ENCODE data around the gene A3GALT2.
A peak's percentile ranks its signal among the peaks of the same experiment; 100 is the strongest.

Gene A3GALT2

DNA sequence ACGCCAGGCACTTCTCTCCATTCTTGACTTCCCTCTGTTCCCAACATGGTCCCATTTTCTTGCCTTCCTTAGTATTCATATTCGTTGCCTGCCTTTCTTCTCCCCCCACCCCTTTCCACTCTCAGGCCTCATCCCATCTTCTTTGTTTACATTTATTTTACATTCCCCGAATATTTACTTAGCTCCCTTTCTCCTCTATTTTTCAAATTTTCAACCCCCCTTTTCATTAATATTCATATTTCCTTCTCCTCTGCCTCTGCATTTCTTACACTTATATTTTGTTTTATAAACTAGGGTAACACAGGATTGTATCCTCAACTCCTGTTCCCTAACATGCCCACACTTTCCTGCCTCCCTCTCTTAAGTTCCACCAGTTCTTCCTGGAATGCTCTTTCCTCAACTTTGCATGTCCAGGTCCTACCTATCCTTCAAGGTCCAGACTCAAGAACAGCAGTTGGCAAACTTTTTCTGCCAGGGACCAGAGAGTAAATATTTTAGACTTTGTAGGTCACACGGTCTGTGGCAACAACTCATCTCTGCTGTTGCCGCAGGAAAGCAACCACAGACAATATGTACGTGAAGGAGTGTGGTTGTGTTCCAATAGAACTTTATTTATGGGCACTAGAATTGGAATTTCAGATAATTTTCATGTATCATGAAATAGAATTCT is 29.8 kb upstream of the A3GALT2 start:
- no peak for DNase-seq (ENCODE audit: low read depth)

DNA sequence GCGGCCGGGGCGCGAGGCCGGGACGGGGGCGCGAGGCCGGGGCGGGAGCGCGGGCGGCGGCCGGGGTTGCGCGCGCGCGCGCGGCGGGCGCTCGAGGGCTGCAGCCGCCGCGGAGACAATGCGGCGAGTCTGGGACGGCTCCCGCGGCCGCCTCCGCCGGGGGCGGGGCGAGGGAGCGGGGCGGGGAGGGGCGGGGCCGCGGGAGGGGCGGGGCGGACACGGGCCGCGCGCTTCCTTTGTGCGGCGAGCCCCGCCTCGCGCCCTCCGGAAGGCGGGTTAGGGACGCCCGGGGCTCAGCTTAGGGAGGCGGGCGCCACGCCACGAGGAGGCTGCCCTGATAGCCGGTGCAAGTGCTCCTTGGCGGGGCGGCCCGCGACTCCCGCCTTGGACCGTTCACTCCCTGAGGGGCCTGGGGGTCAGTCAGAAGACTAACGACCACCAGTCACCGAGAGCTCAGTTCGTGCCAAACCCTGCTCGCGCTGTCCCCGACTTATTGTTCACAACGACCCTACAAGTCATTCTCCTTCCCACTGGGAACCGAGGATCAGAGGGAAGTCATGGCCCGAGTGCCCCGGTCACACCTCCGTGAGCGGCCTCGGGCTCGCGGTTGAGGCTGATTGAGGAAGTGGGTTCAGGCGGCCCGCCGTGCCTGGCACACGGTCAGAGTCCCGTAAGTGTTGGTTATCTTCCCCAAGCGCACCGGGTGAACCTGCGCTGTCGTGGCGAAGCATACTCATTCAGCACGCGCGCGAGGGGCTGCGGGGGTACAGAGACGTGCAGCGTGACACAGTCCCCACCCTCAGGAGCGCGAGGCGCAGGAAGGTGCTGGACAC is 29.1 kb upstream of the A3GALT2 start:
- peak; percentile 63 for DNase-seq (ENCODE audit: low read depth)

DNA sequence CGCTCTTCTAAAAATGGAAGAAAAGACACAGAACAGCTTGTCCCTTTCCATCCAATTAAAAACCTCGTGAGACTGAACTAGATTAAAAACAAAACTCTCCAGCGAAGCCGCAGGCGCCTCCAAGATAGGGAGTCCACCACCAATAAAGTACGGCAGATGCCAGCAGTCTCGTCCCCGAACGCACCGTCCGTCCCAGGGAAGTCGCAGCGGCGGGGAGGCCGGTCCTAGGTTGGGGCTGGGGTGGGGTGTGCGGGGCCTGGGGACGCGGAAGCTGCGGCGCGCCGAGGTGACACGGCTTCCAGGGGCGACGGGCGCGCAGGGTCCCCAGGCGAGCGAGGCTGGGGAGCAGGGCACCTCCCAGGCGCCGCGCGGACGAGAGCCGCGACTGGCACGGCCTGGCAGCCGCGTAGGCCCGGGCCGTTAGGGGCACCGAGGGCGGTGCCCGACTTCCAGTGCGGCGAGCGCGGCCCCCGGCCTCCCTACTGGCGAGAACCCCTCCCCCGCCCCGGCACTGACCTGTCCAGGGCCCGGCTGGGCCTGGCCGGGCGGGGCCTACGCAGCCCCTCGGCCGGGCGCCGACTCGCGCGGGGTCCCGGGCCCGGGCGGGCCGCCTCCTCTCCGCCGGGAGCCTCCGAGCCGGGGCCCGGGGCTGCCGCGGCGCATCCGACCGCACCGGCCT is 28.3 kb upstream of the A3GALT2 start:
- DNase-seq (ENCODE audit: low read depth), result peak; percentile 33

DNA sequence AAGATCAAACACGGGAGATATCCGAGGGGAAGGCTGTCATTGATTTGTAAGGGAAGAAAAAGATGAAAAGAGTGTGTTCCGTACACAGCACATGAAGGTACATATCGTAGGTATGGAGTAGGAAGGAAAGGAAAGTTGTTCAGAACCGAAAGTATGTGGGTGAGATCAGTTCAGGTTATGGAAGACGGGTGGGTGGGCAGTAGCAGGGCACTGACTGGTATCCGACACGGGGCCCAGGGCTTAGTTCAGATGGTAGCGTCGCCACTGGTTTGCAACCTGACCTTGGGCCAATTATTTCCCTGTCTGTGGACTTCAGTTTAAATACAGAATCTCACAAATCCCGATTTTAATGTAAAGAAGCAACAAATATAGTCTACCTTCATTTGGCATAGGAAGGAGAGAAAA is 27.8 kb upstream of the A3GALT2 start:
- DNase-seq (ENCODE audit: low read depth), result no peak

DNA sequence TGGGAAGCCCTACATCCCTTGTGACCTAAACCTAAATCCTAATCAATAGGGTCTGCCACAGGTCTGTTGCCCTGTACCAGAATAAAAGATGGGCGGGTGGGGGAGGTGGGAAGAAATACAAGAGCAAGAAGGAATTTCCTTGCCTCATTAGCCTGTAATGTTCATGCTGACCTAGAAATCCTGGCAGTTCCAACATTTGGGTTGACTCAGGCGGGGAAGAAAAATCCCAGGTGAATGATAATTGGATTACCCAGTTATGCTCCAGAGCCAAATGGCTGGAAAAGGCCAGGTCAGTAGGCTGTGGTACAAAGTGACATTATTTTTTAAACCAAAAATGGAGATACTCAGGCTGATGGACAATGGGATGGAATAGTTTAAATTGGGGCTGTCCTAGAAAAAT is 27.3 kb upstream of the A3GALT2 start:
- DNase-seq (ENCODE audit: low read depth), result no peak

DNA sequence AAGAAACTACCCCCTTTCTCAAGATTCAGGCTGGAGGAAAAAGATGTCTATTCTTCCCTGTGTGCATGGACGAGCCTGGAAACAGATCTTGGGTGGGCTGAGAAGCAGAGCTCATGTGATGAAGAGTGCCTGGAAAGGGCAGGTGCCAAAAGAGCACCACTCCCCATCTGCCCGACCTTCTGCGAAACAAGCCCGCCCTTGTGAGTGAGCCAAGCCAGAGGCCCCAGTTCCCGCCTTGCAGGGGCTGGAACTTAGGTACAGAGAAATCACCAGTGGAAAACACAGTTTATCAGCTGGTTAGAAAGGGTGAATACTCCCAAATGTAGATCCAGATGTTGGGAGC is 26.7 kb upstream of the A3GALT2 start:
- no peak for DNase-seq (ENCODE audit: low read depth)

DNA sequence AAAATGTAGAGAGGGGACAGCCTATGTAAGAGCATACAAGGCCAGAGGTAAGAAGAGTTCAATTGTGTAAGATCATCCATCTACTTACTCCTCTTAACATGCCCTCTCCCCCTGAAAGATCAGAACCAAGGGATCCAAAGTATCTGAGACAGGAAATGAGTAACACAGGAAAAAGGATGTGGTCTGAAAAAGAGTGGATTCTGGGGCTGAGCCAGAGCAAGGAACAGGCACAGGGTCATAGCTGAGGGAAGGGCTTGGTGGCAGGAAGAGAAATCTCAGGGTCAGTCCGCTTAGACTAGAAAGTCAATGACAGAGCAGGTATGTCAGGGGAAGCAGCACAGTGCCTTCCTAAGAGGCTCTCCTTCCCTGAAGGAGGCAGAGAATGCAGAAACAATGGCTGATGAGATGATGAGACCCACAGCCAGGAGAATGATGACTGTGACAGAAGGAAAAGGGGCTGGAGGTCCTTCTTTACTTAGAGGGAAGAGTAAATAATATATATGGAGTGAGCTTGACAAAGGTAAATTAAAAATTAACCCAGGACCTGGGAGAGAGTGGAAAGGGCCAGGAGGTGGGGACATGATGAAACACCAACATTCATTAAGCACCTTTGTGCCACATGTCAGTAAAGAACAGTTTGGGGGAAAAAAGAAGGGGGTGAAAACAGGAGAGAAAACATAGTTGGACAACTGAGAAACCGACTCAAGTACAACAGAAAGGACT is 26.2 kb upstream of the A3GALT2 start:
- DNase-seq (ENCODE audit: low read depth), result no peak

DNA sequence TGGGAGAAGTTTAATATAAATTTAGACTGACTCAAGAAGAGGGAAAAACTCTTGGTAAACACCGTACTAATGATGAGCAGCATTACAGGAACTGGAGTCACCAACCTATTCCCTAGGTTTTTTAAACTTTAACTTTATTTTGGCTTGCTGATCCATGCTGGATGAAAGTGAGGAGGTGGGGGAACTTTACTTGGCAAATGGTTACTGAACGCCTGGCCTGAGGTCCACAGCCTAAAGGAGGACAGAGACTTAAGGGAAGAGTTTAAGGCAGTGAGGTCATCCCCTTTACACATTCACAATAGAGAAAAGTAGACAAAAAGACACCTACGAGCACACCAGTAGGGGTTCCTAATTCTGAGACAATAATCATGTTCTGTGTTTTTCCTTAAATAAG is 25.6 kb upstream of the A3GALT2 start:
- DNase-seq (ENCODE audit: low read depth), result no peak

DNA sequence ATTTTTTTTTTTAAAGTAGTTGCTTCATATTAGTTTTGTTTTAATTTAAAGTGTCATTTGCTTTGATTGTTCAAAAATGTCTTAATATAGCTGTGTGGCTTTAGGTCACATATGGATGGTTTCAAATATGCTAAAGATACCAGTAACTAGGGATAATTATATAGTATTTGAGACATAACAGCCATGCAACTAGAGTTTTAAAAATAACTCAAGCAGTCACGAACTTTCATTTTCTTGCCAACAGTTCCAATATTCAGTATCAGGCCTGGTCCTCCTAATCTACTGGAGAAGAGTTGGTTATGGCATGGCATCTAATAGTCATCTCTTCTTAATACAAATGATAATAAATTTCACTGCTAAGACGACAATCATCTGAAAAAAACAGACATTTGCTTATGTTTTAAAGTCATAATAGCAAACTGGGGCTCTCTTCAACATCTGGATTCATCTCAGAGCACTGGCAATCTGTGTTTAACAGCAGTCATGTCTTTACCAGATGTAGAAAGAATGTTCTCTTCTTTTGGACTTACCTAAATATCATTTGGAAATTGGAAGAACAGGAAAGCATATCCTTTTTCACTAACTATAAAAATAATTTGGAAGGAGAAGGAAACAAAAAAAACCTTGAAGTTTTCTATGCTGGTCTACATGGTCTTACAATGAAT is 24.1 kb upstream of the A3GALT2 start:
- DNase-seq (ENCODE audit: low read depth), result no peak

DNA sequence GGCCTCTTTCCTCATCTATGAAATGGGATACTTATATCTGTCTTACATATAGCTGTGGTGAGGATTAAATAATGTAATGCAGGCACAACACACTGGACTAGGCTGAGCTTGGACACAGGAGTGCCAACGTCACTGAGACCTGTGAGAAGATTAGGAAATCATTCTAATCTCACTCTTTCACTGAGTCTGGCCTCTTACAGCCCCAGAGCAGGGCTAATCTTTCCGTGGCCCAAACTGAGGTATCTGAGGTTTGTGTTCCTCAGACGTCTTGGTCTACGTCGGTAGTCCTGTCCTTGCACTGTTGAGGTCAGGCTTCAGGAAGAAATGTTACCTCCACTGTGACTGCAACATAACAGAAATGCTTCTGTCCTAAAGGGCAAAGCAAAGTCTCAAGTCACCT is 22.6 kb upstream of the A3GALT2 start:
- no peak for DNase-seq (ENCODE audit: low read depth)

DNA sequence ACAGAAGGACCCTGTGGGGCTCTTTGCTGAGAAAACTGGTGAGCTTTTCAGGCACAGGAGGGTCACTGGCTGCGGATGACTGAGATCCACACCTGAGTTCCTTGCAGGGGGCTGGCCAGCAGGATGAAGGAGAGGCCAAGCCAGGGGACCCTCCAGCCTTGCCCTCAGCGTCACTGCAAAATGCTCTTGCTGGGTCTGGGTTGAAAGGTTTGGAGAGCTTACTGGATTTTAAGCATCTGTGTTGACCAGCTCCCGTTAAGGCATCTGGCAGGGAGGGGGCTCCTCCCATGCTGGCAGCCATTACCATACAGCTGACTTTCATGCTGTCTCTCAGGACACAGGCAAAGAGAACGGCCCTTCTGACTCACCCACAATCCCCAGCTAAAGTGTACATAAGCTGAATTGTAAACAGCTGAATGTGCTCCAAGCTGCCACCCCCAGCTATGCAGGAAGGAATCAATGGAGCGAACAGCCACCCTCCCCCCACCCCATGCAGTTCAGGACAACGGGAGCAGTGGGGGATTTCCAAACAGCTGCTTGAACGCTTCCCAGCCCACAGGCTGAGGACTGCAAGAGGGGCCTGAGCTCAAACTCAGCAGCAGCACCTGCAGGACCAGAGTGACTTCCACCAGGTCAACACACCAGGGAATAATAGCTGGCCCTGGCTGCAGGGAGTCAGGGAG is 21.3 kb upstream of the A3GALT2 start:
- no peak for DNase-seq (ENCODE audit: low read depth)

DNA sequence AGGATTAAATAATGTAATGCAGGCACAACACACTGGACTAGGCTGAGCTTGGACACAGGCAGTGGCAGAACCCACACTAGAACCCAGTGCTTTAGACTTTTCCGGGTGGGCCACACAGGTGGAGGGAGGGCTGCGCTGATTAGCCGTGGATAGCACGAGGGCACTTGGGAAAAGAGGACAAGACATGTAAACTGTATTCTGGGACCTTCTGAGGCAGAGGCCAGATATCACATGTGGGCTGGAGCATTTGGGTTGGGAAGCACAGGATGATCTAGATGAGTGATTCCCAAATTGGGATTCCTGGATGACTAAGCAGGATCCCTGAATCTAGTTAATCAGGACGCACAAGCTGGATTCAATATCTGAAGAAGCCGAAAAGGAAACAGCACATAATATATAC is 20.3 kb upstream of the A3GALT2 start:
- DNase-seq (ENCODE audit: low read depth), result no peak

DNA sequence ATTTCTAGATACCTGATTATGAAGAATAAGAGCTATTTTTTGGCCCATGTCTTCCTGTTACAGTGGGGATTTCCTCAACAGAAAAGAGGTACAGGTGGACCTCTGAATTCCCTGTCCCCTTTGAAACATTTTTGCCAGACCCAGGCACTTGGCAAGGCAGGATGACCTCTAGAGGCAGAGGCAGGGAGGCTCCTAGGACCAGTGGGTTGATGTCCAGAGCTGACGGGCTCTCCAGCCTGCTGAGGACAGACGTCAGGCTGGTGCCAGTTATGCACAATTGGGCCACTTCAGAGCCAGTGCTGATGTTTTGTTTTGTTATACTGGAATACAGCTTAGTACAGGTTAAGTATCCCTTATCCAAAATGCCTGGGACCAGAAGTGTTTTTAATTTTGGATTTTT is 18.5 kb upstream of the A3GALT2 start:
- DNase-seq (ENCODE audit: low read depth), result no peak

DNA sequence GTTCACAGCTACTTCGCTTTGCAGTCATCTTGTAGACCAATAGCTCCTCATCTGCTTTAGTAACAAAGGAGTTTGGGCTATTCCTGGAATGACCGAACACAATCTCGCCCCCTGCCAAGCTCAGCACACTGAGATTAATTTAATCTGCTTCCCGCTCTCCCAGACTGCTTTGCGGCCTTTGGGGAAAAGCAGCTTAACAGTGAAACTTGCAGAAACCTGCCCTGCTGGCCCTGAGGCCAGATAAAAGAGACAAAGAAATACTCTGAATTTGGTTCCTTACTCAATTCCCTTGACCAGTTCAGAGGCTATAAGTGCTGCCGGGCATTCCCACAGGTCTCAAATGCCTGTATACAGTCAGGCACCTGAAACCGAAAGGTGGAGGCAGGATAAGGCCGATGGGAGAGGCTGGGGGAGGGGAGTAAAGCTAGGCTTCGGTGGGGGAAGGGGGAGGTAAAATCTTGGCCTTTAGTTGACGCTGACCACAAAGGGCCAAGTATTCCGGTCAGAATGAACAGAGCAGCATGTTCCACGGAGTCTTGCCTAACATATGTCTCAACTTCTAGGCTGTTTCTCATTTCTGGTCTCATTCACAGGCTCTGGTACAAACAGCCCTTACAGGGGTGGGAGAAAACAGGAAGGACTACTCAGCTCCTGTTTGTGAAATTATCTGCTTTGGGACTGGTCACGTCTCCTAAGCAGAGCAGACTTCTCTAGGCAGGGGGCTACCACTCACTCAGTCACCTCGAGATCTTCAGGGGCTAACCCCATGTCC is 17.7 kb upstream of the A3GALT2 start:
- DNase-seq (ENCODE audit: low read depth), result no peak

DNA sequence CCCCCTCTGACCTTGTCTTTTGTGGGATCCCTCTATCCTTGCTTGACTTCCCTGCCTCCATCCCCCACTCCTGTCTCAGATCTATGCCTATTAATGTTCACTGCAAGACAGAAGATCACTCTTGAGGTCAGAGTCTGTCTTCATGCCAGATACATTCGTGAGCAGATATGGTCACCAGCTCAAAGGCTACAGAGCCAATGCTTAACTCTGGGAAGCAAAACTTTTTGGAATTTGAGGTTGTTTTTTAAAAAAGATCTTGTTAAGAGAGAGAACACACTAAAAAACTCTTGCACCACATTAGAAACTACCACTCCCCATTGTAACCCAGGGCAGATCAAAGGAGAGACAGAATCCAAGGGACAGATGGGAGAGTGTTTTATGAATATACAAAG is 17.1 kb upstream of the A3GALT2 start:
- no peak for DNase-seq (ENCODE audit: low read depth)

DNA sequence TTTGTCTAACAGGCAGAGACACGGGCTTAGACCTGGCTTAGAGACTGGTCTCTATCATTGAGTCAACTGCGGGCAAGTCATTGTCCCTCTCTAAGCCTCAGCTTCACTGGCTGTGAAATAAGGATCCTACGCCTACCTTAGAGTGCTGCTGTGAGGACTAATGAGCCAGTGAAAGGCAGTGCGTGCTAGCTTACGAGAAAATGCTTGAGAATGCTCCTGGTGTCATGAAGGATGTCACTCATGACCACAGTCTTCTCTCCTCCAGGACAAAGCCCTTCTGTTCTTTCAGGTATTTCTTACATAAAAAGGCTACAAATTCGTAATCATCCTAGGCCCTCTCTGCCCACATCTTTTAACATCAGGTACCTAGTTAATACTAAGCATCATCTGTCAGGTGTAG is 16.5 kb upstream of the A3GALT2 start:
- no peak for DNase-seq (ENCODE audit: low read depth)

DNA sequence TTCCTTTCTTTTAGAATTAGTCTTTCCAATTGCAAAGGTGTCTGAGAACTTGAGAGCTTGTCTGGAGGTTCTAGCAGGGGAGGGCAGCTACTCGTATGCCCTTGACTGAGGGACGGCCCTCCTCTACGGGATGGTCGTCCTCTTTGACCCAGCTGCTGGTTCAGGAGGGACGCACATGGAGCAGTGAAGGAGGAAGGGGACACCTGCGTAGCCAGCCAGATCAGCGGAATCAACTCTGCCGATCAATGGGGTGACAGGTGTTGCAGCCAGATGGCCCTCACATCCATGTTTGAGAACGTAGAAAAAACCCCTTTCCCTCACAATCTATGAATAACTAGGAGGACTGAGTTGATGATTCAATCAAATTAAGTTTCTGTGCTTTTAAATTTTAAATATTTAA is 15.7 kb upstream of the A3GALT2 start:
- DNase-seq (ENCODE audit: low read depth), result no peak

DNA sequence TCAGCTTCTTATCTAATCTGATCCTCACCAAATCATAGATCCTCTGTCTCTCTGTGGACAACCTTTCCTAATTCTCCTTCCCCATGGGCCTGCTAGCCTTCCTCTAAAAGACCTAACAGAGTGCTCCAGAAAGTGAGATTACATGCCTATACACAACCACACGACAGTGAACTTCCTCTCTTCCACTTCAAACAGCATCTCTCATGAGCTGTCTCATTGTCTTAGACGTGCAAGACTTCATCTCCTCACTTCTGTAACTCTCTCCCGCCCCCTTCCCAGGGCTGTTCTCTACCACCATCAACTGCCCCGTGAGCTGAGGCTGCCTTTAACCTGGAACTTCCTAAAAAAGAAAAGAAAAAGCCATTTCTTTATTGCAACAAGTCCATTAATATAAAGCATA is 14.1 kb upstream of the A3GALT2 start:
- no peak for DNase-seq (ENCODE audit: low read depth)

DNA sequence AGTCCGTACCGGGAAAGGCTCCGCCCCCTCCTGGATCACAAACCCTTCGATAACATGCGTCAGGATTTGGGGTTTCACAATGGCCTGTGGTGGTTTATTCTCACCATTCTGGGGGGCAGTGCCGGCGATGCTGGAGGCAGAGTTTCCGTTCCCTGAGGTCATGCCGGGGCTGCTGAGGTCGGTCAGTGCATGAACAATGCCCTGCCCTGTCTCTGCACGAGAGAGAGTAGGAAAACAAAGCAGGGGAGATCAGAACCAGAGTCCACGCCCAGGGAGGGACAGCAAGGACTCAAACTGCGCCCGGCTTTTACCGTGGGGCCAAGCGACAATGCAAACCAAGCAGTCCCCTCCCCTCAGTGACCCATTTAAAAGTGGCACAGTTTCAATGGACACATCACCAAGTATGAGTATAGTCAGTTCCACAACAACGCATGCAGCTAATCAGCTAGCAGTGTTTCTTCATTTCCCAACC is 13.2 kb upstream of the A3GALT2 start:
- no peak for DNase-seq (ENCODE audit: low read depth)

DNA sequence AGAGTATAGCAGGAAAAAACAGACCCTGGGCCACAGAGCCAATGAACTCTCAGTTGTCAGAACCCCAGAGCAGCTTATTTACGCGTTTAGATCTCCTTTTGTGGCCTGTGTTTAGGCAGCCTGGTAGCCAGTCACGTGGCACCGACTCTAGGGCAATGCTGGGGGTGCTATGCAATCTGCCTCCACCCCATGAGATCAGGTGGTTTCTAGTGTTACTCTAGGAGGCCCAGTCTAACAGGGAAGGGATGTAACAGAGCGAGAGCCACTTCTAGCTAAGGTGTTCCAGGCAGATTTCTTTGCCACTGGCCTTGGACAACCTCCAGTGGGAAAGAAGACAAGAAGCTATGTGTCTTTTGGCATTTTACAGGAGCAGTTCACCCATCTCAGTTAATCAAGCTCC is 12.0 kb upstream of the A3GALT2 start:
- no peak for DNase-seq (ENCODE audit: low read depth)

DNA sequence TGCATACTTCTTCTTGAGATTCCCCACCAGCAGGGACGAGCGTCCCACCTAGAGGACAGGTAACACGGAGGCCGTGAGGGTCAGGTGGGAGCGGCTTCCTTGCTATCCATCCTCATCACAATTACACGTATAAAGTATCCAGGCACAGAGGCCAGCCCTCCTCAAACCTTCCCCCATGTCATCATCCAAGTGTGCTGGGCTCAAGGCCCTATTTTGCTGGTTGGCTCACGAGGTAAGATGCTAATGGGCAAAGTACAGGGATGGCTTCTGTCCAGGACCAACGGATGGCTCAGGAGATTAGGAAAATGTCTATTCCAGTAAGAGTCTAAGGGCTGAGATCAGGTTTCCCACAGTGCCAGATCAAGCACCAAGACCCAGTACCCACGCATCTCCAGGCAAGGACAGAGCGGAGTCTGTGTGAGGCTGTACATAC is 11.5 kb upstream of the A3GALT2 start:
- DNase-seq (ENCODE audit: low read depth), result no peak

Measured in activated T-cell treated with anti-CD3 and anti-CD28 coated beads for 1 hour (primary cell).